GM12865 (cell line): ENCODE measurements around the gene IFITM1.
A peak's percentile ranks its signal among the peaks of the same experiment; 100 is the strongest.
"Not testable (repeated sequence)": the region's sequence is repeated elsewhere in the genome, so short reads cannot be mapped to it uniquely, and the experiment has no call there.

Experiments used
- DNase-seq: peaks from one replicate; pipeline ENCODE4 v3.0.0; 2010; ENCODE audit warnings: low read depth
- H3K4me3 ChIP-seq: 2 replicates; pipeline ENCODE4 v1.5.1; 2011; ENCODE audit warnings: mild to moderate bottlenecking, low read depth, low read length, control low read depth
- CTCF ChIP-seq: IDR thresholded peaks from 2 replicates; pipeline ENCODE4 v1.5.1; 2011; ENCODE audit warnings: low read length, control low read depth, low read depth, inconsistent platforms; ENCODE audit not compliant: insufficient read depth; ENCODE audit errors: missing control alignments

Gene IFITM1

GRCh38 chr11:312092-312816, 1.6 kb upstream of the IFITM1 start:
- no peak for DNase-seq
- TF ChIP-seq CTCF, result no peak
- peak overlapping the region; percentile 74 for H3K4me3 ChIP-seq

GRCh38 chr11:313304-313786, 495 bp upstream of the IFITM1 start:
- no peak for TF ChIP-seq CTCF
- peak; percentile 54 for DNase-seq
- H3K4me3 ChIP-seq, result peak overlapping the region; percentile 74

GRCh38 chr11:314554-314875, 675 bp downstream of the IFITM1 start:
- peak overlapping the region; percentile 74 for H3K4me3 ChIP-seq
- not testable (repeated sequence) for DNase-seq

- DNase-seq, result no peak
- no peak for TF ChIP-seq CTCF
- peak overlapping the region; percentile 74 for H3K4me3 ChIP-seq
Observed at GRCh38 chr11:315051-315481, 1.2 kb downstream of the IFITM1 start.

GRCh38 chr11:315516-315994, 1.7 kb downstream of the IFITM1 start:
- H3K4me3 ChIP-seq, result peak overlapping the region; percentile 74
- no peak for DNase-seq
- no peak for TF ChIP-seq CTCF

- no peak for TF ChIP-seq CTCF
- DNase-seq, result peak; percentile 10
- H3K4me3 ChIP-seq, result peak overlapping the region; percentile 74
Observed at GRCh38 chr11:316031-316701, 2.3 kb downstream of the IFITM1 start.

- DNase-seq, result no peak
- TF ChIP-seq CTCF, result no peak
- peak overlapping the region; percentile 74 for H3K4me3 ChIP-seq
Observed at GRCh38 chr11:316891-317301, 3.1 kb downstream of the IFITM1 start.

GRCh38 chr11:317668-318404, 4.0 kb downstream of the IFITM1 start:
- not testable (repeated sequence) for DNase-seq
- peak overlapping the region; percentile 27; the same call in 1 of the 2 replicates for H3K4me3 ChIP-seq

- peak overlapping the region; percentile 49 for H3K4me3 ChIP-seq
- DNase-seq, result not testable (repeated sequence)
Observed at GRCh38 chr11:318405-319120, 4.7 kb downstream of the IFITM1 start.
